ENCODE data around the gene ARL2BP. TPM values are rescaled to one million over a fixed set of nuclear protein-coding genes. Genes with fewer than 3 reads are reported as not detected.

The ARL2BP gene
- total and polyA plus RNA-seq, 10 of the 15 experiments (the other 5 are each of a cell fraction or from before 2014, with no cell fraction given): 12.5 to 56.6 (median 29.7) TPM

- H3K9me3 ChIP-seq (replicated peaks; ENCODE audit: control insufficient read depth, insufficient read depth, low read length): no peaks in the 10 kb centered on the region
- H3K4me2 ChIP-seq (ENCODE audit: control insufficient read depth, insufficient read depth): no peak overlapping the region
- no peak overlapping the region for H3K27ac ChIP-seq (ENCODE audit: control insufficient read depth, insufficient read depth)
- H3K36me3 ChIP-seq (ENCODE audit: control insufficient read depth in 2 of 2, insufficient read depth in 2 of 2, low read length in 1 of 2): 0 out of 4 replicates have a peak, but pooled peaks cover 0 to 3% of the 10 kb centered on the region in 2 experiments
- no peak for FAIRE-seq
- H4K20me1 ChIP-seq (ENCODE audit: control insufficient read depth, insufficient read depth): no peaks in the 10 kb centered on the region
- H3K4me3 ChIP-seq: no peak overlapping the region
- 93% methylated on average over 3 of the region's 3 CpGs for WGBS (ENCODE audit: insufficient coverage, insufficient replicate concordance, low lambda C conversion rate, missing lambda C conversion rate)
- POLR2A ChIA-PET: interaction anchor here (1.2 to 2.9 kb wide), 2 partner anchors 9 to 10 kb away, joined by 7 to 10 read pairs; partner anchors contain the start of genes PSME3IP1 and RSPRY1
- no peak overlapping the region for H2AFZ ChIP-seq (ENCODE audit: control insufficient read depth, low read depth, low read length)
- in situ Hi-C loops (cut with MboI): no loop called here
- peaks cover 13% of the 10 kb centered on the region for H3K4me1 ChIP-seq (ENCODE audit: control insufficient read depth, insufficient read depth, low read length)
- intact Hi-C loops (cut with micrococcal nuclease; ENCODE audit: unreplicated experiment): no loop called here
- no peak overlapping the region for H3K9ac ChIP-seq (ENCODE audit: control insufficient read depth, insufficient read depth, low read length)
- no TSS peak for BruUV-seq (replicated peaks)
- CTCF ChIA-PET: interaction anchor here (1.4 to 1.8 kb wide), 2 partner anchors 9 to 25 kb away, joined by 3 to 4 read pairs; no protein-coding TSS in a partner anchor
- H3K79me2 ChIP-seq (ENCODE audit: control insufficient read depth, insufficient read depth, low read length): peaks cover 49% of the 10 kb centered on the region
- RAD21 ChIA-PET (ENCODE audit: unreplicated experiment): interaction anchor here (1.1 kb wide), 1 partner anchor 39 kb away, joined by 4 read pairs; no protein-coding TSS in a partner anchor
- DNase-seq (ENCODE audit: low read depth, low spot score): no peak
- H3K27me3 ChIP-seq (replicated peaks in 1 of 2; ENCODE audit: control insufficient read depth in 2 of 2, insufficient read depth in 2 of 2, low read length in 1 of 2): no peaks in the 10 kb centered on the region
- SMC1A ChIA-PET (ENCODE audit: uncharacterized antibody, unreplicated experiment): interaction anchor here (0.6 to 1.6 kb wide), 7 partner anchors 9 to 106 kb away, joined by 3 to 5 read pairs (median 3); partner anchors contain the start of genes PSME3IP1 and RSPRY1
- peak; percentile 55 for ATAC-seq
- TF ChIP-seq KAT2A (conservative IDR thresholded peaks at IDR 0.05; ENCODE audit: control insufficient read depth, low read depth, low read length) (no peak), MTA3 (IDR thresholded peaks at IDR 0.05; ENCODE audit: borderline replicate concordance, low read length) (no peak), MYC (IDR thresholded peaks at IDR 0.05; ENCODE audit: insufficient read depth, insufficient read length, insufficient replicate concordance, low read length, severe bottlenecking) (no peak), CEBPB (IDR thresholded peaks at IDR 0.05; ENCODE audit: borderline replicate concordance in 1 of 2, low read depth in 2 of 2, low read length in 2 of 2) (no peak), CHD4 (IDR thresholded peaks at IDR 0.05) (no peak), EP300 (IDR thresholded peaks at IDR 0.05; ENCODE audit: borderline replicate concordance in 1 of 2, control insufficient read depth in 1 of 2, low read depth in 2 of 2, low read length in 2 of 2) (no peak), ELK1 (IDR thresholded peaks at IDR 0.05; ENCODE audit: low read depth, low read length) (no peak), ZBTB40 (IDR thresholded peaks at IDR 0.05; ENCODE audit: borderline replicate concordance) (no peak), KDM1A (IDR thresholded peaks at IDR 0.05; ENCODE audit: borderline replicate concordance) (no peak), GABPA (IDR thresholded peaks at IDR 0.05; ENCODE audit: low read depth) (no peak), RAD21 (IDR thresholded peaks at IDR 0.05; ENCODE audit: insufficient read depth, low read depth, low read length) (no peak), E2F8 (IDR thresholded peaks at IDR 0.05; ENCODE audit: low read depth, partially characterized antibody) (no peak), NKRF (conservative IDR thresholded peaks at IDR 0.05) (no peak)
Observed at GRCh38 chr16:57196753-57197152, 48.3 kb upstream of the ARL2BP start.
